ENCODE results near the gene CASZ1. TPM values are rescaled to one million over a fixed set of nuclear protein-coding genes. Genes with fewer than 3 reads are reported as not detected.

CASZ1 gene
- total RNA-seq, 1 donor from 2014 or later, result 57.8 TPM

DNA sequence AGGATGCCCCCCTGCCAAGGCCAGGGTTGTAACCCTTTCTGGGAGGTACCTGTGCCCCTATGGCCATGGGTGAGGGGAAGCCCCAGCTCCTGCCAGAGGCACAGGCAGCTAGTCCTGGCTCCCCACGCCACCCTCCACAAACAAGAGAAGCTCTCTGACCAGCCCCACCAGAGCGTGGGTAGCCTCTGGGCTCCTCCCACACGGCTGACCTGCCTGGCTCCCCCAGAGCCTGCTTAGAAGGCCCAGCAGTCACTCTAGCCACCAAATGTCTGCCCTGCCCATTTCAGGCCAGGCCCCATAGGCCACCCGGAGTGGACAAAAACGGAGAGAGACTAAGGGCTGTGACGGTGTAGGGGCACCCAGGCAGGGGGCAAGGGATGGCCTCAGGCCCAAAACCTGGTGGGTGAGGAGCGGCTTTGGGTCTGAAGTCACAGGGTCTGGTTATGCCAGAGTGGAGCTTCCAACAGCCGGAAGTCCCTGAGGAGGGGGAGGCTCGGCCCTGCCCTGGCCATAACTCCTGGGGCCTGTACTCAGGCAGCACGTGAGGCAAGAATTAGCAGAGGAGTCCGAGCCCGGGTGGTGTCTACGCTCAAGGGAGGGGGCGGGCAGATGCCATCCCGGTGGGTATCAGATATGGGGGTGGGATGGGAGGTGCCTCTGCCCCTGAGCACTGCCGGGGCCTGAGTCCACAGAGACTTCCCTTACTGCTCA is 155.4 kb downstream of the CASZ1 start:
- peak; percentile 21 for DNase-seq
- intact Hi-C loops (cut with micrococcal nuclease), result no loop called here
- peak; percentile 2 for ATAC-seq

DNA sequence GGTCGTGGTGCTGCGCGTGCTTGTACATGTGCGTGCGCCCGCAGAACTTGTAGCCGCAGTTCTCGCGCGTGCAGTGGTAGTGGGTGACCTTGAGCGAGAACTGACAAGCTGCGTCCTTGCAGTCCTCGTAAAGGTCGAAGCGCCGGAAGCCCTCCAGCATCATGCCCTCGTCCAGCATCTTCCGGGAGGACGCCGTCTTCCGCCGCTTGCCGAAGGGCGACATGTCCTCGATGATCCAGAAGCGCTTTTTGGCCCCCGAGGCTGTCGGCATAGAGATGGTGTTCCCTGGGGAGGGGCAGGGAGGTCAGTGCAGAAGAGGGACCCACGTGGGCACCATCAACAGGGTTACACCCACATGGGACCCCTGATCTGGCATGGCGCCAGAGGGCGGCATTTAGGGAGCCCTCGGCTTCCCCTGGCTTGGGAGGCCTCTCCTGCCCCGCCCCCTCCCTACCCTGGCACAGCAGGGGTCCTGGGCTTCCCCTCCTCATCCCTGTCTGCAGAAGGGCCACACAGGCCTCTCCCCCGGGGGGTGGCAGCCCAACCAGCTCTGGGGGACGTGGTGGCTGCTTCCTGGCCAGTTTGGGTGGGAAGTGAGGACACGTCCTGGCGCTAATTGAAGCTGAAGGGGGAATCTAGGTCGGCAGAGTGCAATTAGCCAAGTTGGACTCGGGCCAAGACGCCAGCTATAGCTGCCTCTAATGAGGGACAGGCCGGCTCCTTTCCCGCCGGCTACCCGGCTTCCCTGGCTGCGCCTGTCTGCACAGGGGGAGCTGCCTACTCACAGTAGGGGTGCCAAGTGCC is 156.5 kb downstream of the CASZ1 start:
- peak; percentile 64 for ATAC-seq
- DNase-seq, result peak; percentile 74
- intact Hi-C loops (cut with micrococcal nuclease), result no loop called here

GRCh38 chr1:10639011-10639774 is 157.3 kb downstream of the CASZ1 start:
- DNase-seq (no peak), ATAC-seq (no peak)
- intact Hi-C loops (cut with micrococcal nuclease), result no loop called here

DNA sequence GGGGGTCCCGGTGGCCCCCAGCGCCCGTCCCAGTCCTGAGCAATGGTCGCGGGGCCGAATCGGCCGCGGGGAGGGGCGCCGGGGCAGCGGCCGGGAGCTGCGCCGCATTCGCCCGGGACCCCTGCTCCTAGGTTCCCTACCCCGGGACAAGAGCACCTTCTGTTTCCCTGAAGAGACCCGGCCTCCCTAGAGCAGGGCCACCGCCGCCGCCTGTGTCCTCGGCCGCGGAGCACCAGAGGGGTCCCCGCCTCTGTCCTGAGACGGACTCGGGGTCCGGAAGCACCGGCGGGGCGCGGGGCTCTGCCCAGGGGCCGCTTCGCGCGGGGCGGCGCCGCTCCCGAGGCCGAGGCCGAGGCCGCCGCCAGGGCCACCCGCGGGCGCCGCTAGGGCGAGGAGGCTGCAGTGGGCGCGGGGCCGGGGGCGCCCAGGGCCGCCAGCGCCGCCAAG is 157.9 kb downstream of the CASZ1 start:
- intact Hi-C loops (cut with micrococcal nuclease), result no loop called here

DNA sequence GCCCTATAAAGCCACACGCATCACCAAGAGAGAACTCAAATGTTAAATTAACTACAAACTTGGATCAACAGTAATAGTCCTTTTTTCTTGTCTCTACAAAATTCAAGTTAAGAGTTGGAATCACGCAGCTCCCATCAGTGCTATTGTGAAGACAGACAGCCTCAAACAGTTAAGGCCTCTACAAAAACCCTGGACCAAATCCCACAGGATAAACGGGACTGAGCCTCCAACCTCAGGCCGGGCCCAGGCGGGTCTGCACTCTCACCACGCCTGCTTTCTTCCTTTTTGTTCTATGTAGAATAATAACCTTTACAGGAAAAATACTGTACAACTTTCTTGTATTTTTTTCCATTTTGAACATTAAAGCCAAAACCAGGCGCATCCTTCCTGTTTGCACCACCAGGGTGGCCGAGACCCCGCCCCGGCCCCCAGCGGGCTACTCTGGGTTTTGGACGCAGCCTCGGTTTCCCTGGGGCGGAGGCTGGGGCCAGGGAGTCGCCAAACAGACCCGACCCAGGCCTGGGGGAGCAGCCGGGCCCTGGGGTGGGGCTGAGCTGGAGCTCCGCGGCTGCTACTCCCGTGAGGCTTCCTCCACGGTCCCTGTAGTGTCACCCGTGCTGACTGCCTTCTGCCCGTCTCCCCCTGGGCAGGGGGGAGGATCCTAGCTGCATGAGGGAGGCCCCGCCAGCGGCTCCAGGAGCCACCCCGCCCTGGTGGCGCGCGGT is 158.4 kb downstream of the CASZ1 start:
- DNase-seq (no peak), ATAC-seq (no peak)
- intact Hi-C loops (cut with micrococcal nuclease), result no loop called here

More for the DNA sequence above, 157.9 kb downstream of the CASZ1 start:
- DNase-seq, result no peak
- no peak for ATAC-seq

GRCh38 chr1:10637400-10637799 is 159.0 kb downstream of the CASZ1 start:
- DNase-seq (no peak), ATAC-seq (no peak)
- intact Hi-C loops (cut with micrococcal nuclease), result no loop called here

DNA sequence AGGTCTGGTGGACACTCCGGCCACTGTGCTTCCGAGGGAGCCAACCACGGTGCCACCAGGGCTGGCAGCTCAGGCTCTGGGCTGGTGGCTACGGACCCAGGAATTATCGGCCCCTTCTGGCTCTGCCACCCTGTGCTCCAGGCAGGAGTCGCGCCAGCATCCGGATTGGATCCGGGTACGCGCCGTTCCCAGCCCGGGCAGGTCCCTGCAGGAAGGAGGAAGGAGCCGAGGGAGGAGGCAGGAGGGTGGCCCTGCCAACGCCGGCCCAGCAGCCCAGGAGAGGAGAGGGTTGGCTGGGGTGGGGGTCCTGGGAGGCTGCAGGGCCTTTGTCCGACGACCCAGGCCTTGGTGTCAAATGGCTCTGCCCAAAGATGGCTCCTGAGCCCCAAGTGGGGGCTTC is 160.5 kb downstream of the CASZ1 start:
- intact Hi-C loops (cut with micrococcal nuclease), result no loop called here
- ATAC-seq (peak; percentile 8), DNase-seq (no peak)

GRCh38 chr1:10635085-10635896 is 161.2 kb downstream of the CASZ1 start:
- intact Hi-C loops (cut with micrococcal nuclease), result no loop called here
- ATAC-seq, result peak; percentile 47
- no peak for DNase-seq

GRCh38 chr1:10634428-10635084 is 161.9 kb downstream of the CASZ1 start:
- intact Hi-C loops (cut with micrococcal nuclease), result no loop called here
- DNase-seq (peak; percentile 31), ATAC-seq (peak; percentile 10)

DNA sequence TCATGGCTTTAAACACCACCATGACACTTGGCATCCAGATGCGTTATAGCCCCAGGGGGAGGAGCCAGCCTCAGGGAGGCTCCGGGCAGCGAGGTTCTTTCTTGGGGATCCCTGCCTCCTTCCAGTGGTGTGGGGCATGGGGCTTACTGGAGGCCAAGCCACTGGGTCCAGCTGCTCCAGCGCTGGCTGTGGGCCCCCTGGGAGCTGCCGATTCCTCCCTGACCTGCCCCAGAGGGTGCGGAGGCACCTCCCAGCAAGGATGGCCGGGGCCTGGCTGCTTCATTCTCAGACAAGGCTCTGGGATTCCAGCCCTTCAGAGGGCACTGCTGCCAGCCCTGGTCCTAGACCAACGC is 162.4 kb downstream of the CASZ1 start:
- ATAC-seq (no peak), DNase-seq (peak; percentile 19)
- intact Hi-C loops (cut with micrococcal nuclease), result no loop called here

GRCh38 chr1:10633416-10633815 is 163.0 kb downstream of the CASZ1 start:
- DNase-seq (peak; percentile 21), ATAC-seq (no peak)
- intact Hi-C loops (cut with micrococcal nuclease), result no loop called here

DNA sequence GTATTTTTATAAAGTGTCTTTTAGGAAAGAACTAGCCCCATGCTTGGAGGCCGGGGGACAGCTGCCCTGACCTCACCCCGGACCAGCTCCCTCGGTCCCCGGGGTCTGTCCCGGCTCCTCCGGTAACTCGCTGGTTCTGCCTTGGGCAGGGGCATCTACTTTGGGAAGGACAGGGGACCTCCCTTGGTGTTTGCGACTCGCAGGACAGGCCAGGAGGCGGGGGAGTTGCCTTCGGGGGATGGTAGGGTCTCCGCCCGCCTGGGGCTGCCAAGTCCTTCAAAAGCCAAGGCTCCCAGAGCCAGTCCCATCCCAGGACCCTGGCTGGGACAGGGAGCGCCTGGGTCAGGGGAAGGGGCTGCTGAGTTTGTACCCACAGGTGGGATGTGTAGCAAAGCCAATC is 163.8 kb downstream of the CASZ1 start:
- peak; percentile 28 for DNase-seq
- intact Hi-C loops (cut with micrococcal nuclease), result no loop called here

GRCh38 chr1:10631811-10632593 is 164.4 kb downstream of the CASZ1 start:
- DNase-seq (peak; percentile 13), ATAC-seq (no peak)
- intact Hi-C loops (cut with micrococcal nuclease), result no loop called here

More for the DNA sequence above, 163.8 kb downstream of the CASZ1 start:
- ATAC-seq, result no peak

DNA sequence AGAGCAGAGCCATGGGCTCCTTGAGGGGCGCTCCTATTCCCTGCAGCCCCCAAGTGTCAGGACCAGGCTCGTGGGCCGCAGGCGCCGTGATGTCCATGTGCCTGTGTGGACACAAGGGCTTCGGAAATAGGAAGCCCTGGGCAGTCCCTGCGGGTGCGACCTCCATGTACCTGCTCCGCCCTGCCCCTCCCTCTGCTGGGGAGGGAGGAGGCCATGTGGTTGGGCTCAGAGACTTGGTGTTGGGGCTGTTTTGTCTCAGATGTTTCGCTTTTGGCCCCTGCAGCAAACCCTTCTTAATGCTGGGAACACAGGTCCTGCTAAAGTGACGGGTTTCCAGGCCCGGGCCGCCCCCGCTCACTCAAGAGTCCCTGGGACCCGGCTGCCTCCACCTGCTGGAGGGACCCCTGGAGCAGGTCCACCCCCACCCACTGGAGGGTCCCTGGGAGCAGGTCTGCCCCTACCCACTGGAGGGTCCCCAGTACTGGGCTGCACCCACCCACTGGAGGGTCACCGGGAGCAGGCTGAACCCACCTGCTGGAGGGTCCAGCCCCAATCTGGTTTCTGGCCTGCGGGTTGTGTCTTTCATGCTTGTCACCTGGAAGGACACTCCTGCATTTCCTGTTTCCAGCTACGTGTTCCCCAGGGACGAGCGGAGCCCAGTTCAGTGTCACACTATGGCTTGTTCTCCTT is 165.2 kb downstream of the CASZ1 start:
- intact Hi-C loops (cut with micrococcal nuclease), result no loop called here
- DNase-seq (peak; percentile 24), ATAC-seq (no peak)

- DNase-seq (peak; percentile 23), ATAC-seq (no peak)
- intact Hi-C loops (cut with micrococcal nuclease), result no loop called here
Observed at GRCh38 chr1:10630661-10631120, 165.8 kb downstream of the CASZ1 start.

DNA sequence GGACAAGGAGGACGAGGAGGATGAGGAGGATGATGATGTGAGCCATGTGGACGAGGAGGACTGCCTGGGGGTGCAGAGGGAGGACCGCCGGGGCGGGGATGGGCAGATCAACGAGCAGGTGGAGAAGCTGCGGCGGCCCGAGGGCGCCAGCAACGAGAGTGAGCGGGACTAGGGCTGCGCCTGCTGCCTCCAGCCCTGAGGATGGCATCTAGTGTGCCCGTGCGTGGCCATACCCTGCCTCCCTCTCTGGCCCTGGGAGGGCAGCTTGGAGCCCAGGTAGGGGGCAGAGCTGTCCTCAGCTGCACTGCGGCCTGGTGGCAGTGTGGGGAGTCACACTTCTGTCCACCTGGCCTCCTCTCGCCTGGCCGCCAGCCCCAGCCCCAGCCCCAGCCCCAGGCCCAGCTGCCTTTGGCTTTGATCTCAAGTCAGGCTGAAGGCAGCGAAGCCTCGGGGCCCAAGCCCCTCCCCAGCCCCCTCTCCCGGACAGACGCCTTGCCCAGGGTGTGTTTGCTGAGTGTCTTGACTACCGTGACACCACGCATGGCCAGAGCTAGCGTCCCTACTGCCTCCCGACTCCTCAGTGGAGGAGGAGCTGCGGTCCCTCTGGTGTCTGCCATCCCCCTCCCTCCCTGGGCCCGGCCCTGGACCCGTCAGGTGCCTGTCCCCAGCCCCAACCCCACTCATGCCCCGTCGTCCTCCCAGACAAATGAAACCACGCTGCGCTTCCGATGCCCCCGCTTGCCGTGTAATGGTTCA is 166.5 kb downstream of the CASZ1 start:
- ATAC-seq (no peak), DNase-seq (peak; percentile 26)
- intact Hi-C loops (cut with micrococcal nuclease), result no loop called here
